Astrocyte of the spinal cord (primary cell): Measurements from ENCODE around the gene COA3.
A peak's percentile ranks its signal among the peaks of the same experiment; 100 is the strongest.

Source experiments
- DNase-seq: peaks from one replicate; pipeline ENCODE4 v3.0.0; 2011; ENCODE audit warnings: low read depth, low spot score
- H3K4me3 ChIP-seq: 2 replicates; pipeline ENCODE4 v1.5.1; 2011; ENCODE audit warnings: low read depth, mild to moderate bottlenecking, low read length, moderate library complexity
- in situ Hi-C: cut with HindIII; loops from 2 replicates; pipeline ENCODE4 v1.10.0; 2017; ENCODE audit warnings: low sequenced_read_pairs
- TF ChIP-seq, protein P1 (sequence below): IDR thresholded peaks from 2 replicates; pipeline ENCODE4 v1.5.1; 2012; ENCODE audit warnings: low read depth, mild to moderate bottlenecking, low read length, inconsistent platforms

COA3 gene

DNA sequence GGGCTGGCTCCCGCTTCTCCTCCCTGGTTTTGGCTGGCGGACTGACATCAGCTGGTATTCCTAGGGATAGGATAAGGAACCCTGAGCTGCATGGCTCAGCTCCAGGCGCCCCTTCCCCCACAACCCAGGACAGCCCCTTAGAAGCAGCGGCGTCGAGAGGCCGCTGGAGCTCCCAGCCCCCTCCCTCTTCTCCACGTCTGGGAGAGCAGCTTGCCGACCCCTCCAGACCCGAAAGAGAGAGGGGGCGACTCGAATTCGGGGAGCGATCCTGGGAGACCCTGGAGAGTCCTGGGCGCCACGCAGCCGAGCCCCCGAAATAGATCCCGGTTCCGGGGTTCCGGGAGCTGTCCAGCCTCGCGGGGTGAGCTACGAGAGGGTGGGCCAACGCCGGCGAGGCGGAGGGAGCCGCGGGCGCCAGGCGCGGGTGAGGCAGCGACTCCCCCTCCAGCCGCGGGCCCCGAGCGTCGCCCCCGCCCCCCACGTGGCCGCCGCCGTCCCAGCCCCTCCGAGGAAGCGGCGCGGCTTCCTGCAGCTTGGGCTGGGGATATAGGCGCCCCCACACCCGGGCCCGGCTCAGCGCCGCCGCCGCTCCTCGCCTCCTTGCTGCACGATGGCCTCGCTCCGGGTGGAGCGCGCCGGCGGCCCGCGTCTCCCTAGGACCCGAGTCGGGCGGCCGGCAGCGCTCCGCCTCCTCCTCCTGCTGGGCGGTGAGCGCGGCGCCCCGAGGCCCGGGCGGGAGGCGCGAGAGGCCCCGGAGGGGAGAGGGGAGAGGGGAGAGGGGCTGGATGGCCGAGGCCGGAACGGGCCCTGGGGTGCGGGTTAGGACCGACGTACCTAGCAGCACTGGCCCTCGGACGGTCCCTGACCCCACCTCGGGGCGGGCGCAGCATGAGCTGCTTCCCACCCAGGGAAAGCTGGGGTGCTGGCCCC, 37.6 kb downstream of the COA3 start, which contains the start of gene RAMP2:
TSS of gene RAMP2 (plus strand) at position 576 of the 930 bp plus-strand sequence. CDS start at position 611, 35 bp downstream.
- peak within 1 kb of the TSS; percentile 28 for H3K4me3 ChIP-seq
- DNase-seq = no peak
- in situ Hi-C loops = no loop called here
- TF ChIP-seq, protein P1, sequence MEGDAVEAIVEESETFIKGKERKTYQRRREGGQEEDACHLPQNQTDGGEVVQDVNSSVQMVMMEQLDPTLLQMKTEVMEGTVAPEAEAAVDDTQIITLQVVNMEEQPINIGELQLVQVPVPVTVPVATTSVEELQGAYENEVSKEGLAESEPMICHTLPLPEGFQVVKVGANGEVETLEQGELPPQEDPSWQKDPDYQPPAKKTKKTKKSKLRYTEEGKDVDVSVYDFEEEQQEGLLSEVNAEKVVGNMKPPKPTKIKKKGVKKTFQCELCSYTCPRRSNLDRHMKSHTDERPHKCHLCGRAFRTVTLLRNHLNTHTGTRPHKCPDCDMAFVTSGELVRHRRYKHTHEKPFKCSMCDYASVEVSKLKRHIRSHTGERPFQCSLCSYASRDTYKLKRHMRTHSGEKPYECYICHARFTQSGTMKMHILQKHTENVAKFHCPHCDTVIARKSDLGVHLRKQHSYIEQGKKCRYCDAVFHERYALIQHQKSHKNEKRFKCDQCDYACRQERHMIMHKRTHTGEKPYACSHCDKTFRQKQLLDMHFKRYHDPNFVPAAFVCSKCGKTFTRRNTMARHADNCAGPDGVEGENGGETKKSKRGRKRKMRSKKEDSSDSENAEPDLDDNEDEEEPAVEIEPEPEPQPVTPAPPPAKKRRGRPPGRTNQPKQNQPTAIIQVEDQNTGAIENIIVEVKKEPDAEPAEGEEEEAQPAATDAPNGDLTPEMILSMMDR = no peak

DNA sequence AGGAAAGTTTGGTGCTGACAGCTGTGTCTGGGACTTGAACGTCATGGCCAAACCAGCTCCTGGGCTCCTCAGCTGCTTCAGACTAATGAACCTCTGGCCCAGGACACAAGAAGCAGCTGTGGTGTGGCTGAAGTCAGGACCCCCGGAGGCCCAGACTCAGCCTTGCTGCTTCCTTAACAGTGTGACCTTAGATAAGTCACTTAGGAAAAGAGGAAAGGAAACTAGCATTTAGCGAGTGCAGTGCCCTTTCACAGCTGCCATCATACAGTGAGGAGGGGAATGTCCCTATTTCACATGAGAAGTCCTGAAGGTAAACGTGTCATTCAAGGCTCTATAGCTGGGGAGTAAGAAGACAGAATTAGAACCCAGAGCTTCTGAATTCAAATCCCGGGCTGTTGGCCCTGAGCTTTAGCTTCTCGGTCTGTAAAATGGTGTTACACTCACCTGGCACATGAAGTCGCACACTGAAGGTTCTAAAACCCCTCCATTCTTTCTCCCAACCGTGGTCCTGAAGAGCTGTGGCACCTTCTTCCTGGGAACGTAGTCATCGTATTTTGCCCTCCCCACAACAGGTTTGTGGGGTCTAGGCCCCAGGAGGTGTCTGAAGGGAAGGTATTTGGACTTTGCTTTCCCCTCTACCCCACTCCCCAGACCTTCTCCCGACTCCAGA, 38.4 kb downstream of the COA3 start:
- TF ChIP-seq, protein P1 = no peak
- no peak overlapping the region for H3K4me3 ChIP-seq
- no peak for DNase-seq
- in situ Hi-C loops = no loop called here

DNA sequence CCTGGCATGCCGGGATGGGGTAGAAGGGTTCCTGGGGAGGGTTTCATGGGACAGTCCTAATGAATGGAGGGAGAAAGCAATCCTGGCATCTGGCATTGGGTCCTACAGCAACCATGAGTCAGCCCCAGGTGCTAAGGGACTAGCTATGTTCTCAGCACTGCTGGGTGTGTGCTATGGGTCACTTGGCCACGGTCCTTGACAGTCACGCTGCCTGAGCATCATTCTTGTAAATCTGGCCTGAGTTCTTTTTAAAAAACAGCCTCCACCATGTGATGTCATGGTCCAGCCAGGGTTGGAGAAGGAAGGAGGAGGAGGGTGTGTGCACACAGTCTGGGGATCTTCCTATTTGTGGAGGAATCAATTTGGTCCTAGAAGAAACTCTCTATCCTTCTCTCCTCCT, 43.7 kb downstream of the COA3 start:
- TF ChIP-seq, protein P1 = no peak
- no peak for DNase-seq
- in situ Hi-C loops = no loop called here

DNA sequence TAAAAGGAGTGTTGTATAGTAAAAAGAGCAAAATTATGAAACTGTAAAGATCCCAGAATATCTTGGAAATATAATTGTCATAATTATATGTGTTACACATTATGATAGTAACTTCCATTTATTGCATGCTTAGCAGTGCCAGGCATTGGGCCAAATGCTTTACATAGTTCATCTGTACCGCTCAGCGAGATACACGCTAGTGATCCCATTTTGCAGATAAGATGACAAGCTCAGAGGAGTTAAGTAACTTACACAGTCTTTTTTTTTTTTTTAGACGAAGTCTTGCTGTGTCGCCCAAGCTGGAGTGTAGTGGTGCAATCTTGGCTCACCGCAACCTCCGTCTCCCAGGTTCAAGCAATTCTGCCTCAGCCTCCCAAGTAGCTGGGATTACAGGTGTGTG, 46.9 kb downstream of the COA3 start:
- H3K4me3 ChIP-seq = no peak overlapping the region
- in situ Hi-C loops = no loop called here
- DNase-seq = no peak
- TF ChIP-seq, protein P1 = no peak

More for the DNA sequence above, 43.7 kb downstream of the COA3 start:
- no peak overlapping the region for H3K4me3 ChIP-seq

DNA sequence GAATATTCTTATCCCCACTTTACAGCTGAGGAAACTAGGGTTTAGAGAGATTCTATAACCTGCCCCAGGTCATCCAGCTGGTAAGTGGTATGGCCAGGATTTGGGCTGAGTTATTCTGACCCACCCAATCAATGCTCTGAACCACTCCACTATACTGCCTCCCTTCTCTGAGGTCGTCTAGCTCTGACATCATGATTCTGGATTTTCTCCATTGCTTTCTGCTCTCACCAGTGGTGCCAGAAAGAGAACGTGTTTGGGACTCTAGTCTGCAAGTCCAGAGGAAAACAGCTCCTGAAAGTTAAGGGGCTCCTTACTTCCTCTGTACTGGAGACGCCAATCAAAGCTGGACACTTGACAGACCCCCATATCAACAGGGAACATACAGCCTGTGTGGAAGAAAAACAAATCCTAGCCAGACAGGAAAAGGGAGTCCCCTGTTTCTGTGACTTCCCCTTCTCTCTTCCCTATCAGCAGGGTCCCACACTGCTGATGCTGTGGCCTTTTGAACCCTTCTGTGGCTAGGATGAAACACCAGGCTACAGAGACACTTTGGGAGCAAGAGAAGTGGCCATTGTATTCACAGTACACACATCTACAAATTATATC, 47.7 kb downstream of the COA3 start:
- DNase-seq = no peak
- H3K4me3 ChIP-seq = no peak overlapping the region
- TF ChIP-seq, protein P1 = no peak
- in situ Hi-C loops = no loop called here

DNA sequence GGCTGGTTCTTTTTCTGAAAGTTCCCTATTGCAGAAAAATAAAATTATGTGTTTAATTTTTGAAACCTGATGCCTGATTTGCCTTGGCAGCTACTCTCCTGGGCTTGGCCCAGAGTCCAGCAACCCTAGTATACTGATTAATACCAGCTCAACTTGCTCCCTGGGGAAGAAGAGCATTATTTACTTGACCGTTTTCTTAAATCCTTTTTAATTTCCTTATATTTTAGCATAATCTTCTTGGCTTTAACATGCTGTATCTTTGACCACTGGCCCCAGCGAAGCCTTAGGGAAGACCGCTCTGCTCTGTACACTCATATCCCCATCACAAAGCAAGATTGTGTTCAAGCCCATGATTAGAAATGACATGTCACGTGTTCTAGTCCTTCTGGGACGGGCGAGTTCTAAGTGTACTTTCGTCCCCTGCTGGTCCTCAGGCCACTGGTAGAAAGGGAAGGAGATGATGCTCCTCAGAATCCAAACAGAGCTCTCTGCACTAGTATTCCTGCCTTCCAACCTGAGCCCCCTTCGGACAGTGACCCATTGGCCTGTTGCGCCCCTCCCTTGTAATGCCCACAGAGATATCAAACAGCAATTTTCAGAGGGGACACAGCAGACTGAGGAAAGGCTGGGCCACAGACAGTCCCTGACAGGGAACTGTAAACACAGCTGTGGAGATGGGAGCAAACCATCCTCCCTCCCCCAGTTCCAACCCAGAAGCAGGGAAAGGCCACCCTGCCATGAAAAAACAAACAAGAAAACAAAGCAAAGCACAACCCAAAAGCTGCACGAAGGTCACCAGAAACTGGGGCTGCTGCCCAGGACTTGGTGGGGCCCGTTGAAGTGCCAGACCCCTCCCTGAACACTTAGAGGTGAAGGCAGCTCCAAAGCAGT, 49.4 kb downstream of the COA3 start:
- in situ Hi-C loops = no loop called here
- no peak overlapping the region for H3K4me3 ChIP-seq
- no peak for DNase-seq
- TF ChIP-seq, protein P1 = no peak
